Neural cell (in vitro differentiated cells): Measurements from ENCODE around the gene SLC6A11. TPM values are rescaled to one million over a fixed set of nuclear protein-coding genes. Genes with fewer than 3 reads are reported as not detected.

Experiments
- H2AFZ ChIP-seq: fragments of 200-600, 300-800 bp; sonication (generic), shearing (Covaris generic); 2 replicates; pipeline ENCODE4 v1.6.0; 2014; ENCODE audit warnings: low read depth, mild to moderate bottlenecking, antibody characterized with exemption, low read length, moderate library complexity
- H3F3A ChIP-seq: fragments of 200-600 bp; shearing (Covaris generic); 2 replicates; pipeline ENCODE4 v1.6.1; 2016; ENCODE audit warnings: mild to moderate bottlenecking, moderate library complexity, mixed read lengths, antibody characterized with exemption, low read length; ENCODE audit not compliant: insufficient read depth, poor library complexity, severe bottlenecking
- H3K27ac ChIP-seq: fragments of 200-600, 300-800 bp; sonication (generic), shearing (Covaris generic); 2 replicates; pipeline ENCODE4 v1.5.1; 2014; ENCODE audit warnings: mild to moderate bottlenecking, low read length, moderate library complexity
- H3K27me3 ChIP-seq: fragments of 300-800, 200-600 bp; sonication (generic), shearing (Covaris generic); 2 replicates; pipeline ENCODE4 v1.6.0; 2014; ENCODE audit warnings: mild to moderate bottlenecking, low read depth, low read length, moderate library complexity; ENCODE audit not compliant: insufficient read depth
- H3K36me3 ChIP-seq: fragments of 300-800, 200-600 bp; sonication (generic), shearing (Covaris generic); 2 replicates; pipeline ENCODE4 v1.5.1; 2014; ENCODE audit warnings: mild to moderate bottlenecking, antibody characterized with exemption, low read length, moderate library complexity; ENCODE audit not compliant: insufficient read depth
- H3K4me2 ChIP-seq: fragments of 300-800, 200-600 bp; sonication (generic), shearing (Covaris generic); 2 replicates; pipeline ENCODE4 v1.6.0; 2014; ENCODE audit warnings: mild to moderate bottlenecking, low read length
- H3K4me3 ChIP-seq: fragments of 300-800, 200-600 bp; sonication (generic), shearing (Covaris generic); 2 replicates; pipeline ENCODE4 v1.5.1; 2014; ENCODE audit warnings: mild to moderate bottlenecking, low read length, moderate library complexity
- H3K79me2 ChIP-seq: fragments of 200-600 bp; shearing (Covaris generic); replicated peaks from 2 replicates; pipeline ENCODE4 v1.6.0; 2014; ENCODE audit warnings: mild to moderate bottlenecking, low read length, moderate library complexity; ENCODE audit not compliant: insufficient read depth
- H3K9ac ChIP-seq: fragments of 300-800, 200-600 bp; sonication (generic), shearing (Covaris generic); 2 replicates; pipeline ENCODE4 v1.6.1; 2016; ENCODE audit warnings: mild to moderate bottlenecking, low read length, mixed read lengths
- H3K9me2 ChIP-seq: fragments of 200-600 bp; shearing (Covaris generic); 2 replicates; pipeline ENCODE4 v1.6.1; 2016; ENCODE audit warnings: mild to moderate bottlenecking, low read length, mixed read lengths; ENCODE audit not compliant: insufficient read depth
- H3K9me3 ChIP-seq: fragments of 200-600, 300-800 bp; sonication (generic), shearing (Covaris generic); 2 replicates; pipeline ENCODE4 v1.6.1; 2016; ENCODE audit warnings: mild to moderate bottlenecking, mixed run types, low read length, moderate library complexity, mixed read lengths
- H4K20me1 ChIP-seq: fragments of 200-600 bp; shearing (Covaris generic); 2 replicates; pipeline ENCODE4 v1.6.1; 2016; ENCODE audit warnings: mild to moderate bottlenecking, mixed run types; ENCODE audit not compliant: insufficient read depth
- EP300 ChIP-seq: fragments of 450-650 bp; conservative IDR thresholded peaks from 2 replicates; pipeline ENCODE4 v1.6.1; 2014; ENCODE audit warnings: antibody characterized with exemption, mild to moderate bottlenecking, moderate library complexity; ENCODE audit not compliant: poor library complexity, severe bottlenecking
- EZH2 ChIP-seq: fragments of 200-600, 300-800 bp; shearing (Covaris generic), sonication (generic); IDR thresholded peaks from 2 replicates; pipeline ENCODE4 v1.6.1; 2014; ENCODE audit warnings: antibody characterized with exemption, low read length, borderline replicate concordance, mild to moderate bottlenecking; ENCODE audit not compliant: insufficient read depth, poor library complexity, severe bottlenecking
- MXI1 ChIP-seq: fragments of 450-650 bp; conservative IDR thresholded peaks from 2 replicates; pipeline ENCODE4 v1.6.1; 2014; ENCODE audit warnings: antibody characterized with exemption, mild to moderate bottlenecking; ENCODE audit not compliant: poor library complexity, severe bottlenecking
- POLR2AphosphoS5 ChIP-seq: IDR thresholded peaks from 2 replicates; pipeline ENCODE4 v1.6.1; 2012
- RAD21 ChIP-seq: fragments of 450-650 bp; conservative IDR thresholded peaks from 2 replicates; pipeline ENCODE4 v1.6.1; 2014; ENCODE audit warnings: antibody characterized with exemption, mild to moderate bottlenecking, moderate library complexity
- REST ChIP-seq: IDR thresholded peaks from 2 replicates; pipeline ENCODE4 v1.6.1; 2012; ENCODE audit warnings: borderline replicate concordance
- SMC3 ChIP-seq: fragments of 450-650 bp; conservative IDR thresholded peaks from 2 replicates; pipeline ENCODE4 v1.6.1; 2014; ENCODE audit warnings: antibody characterized with exemption, mild to moderate bottlenecking, moderate library complexity; ENCODE audit not compliant: poor library complexity
- TAF1 ChIP-seq: IDR thresholded peaks from 2 replicates; pipeline ENCODE4 v1.6.1; 2012; ENCODE audit warnings: low read depth
- polyA plus RNA-seq: library from polyadenylated mRNA; depleted of rRNA; stranded (reverse); fragments of >200 nt; gene quantifications from 2 replicates; pipeline ENCODE4 v1.2.3, GENCODE V29; 2014
- TF ChIP-seq, protein P1 (sequence below): fragments of 450-650 bp; IDR thresholded peaks from 2 replicates; pipeline ENCODE4 v1.5.1; 2014; ENCODE audit warnings: antibody characterized with exemption, mild to moderate bottlenecking, moderate library complexity; ENCODE audit not compliant: poor library complexity, severe bottlenecking

SLC6A11 gene
- polyA plus RNA-seq, 1 donor from 2014 or later, result 4.2 TPM

DNA sequence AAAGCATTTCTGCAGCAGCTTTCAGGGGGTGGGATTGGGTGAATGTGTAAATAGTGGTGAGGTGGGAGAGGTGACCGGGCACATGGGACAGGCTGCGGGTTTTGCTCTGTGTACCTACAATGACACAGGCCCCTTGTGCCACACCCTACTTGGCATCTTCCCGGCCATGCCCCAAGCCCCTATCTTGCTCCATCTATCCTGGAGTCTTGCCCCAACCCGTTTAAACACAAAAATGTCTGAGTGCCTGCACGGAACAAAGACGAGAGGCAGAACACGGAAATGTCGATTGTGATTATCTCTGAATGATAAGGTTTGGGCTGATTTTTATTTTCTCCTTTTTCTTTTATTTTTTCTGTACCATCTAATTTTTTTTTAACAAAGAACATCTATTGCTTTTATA is 130.5 kb downstream of the SLC6A11 start:
- Histone ChIP-seq H3K27ac (no peak overlapping the region), H3K9me2 (no peaks in the 10 kb centered on the region), H2AFZ (no peak overlapping the region), H3K9ac (no peak overlapping the region), H3K36me3 (no peaks in the 10 kb centered on the region), H3K9me3 (no peaks in the 10 kb centered on the region), H4K20me1 (no peaks in the 10 kb centered on the region), H3K4me3 (no peak overlapping the region), H3K79me2 (no peaks in the 10 kb centered on the region), H3K27me3 (no peaks in the 10 kb centered on the region), H3F3A (no peaks in the 10 kb centered on the region), H3K4me2 (no peak overlapping the region)
- TF ChIP-seq REST, result no peak
- no peak for TF ChIP-seq RAD21
- no peak for TF ChIP-seq SMC3
- TF ChIP-seq POLR2AphosphoS5, result no peak
- TF ChIP-seq, protein P1, sequence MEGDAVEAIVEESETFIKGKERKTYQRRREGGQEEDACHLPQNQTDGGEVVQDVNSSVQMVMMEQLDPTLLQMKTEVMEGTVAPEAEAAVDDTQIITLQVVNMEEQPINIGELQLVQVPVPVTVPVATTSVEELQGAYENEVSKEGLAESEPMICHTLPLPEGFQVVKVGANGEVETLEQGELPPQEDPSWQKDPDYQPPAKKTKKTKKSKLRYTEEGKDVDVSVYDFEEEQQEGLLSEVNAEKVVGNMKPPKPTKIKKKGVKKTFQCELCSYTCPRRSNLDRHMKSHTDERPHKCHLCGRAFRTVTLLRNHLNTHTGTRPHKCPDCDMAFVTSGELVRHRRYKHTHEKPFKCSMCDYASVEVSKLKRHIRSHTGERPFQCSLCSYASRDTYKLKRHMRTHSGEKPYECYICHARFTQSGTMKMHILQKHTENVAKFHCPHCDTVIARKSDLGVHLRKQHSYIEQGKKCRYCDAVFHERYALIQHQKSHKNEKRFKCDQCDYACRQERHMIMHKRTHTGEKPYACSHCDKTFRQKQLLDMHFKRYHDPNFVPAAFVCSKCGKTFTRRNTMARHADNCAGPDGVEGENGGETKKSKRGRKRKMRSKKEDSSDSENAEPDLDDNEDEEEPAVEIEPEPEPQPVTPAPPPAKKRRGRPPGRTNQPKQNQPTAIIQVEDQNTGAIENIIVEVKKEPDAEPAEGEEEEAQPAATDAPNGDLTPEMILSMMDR, result no peak
- no peak for TF ChIP-seq MXI1
- no peak for TF ChIP-seq TAF1
- no peak for TF ChIP-seq EZH2
- TF ChIP-seq EP300, result no peak

DNA sequence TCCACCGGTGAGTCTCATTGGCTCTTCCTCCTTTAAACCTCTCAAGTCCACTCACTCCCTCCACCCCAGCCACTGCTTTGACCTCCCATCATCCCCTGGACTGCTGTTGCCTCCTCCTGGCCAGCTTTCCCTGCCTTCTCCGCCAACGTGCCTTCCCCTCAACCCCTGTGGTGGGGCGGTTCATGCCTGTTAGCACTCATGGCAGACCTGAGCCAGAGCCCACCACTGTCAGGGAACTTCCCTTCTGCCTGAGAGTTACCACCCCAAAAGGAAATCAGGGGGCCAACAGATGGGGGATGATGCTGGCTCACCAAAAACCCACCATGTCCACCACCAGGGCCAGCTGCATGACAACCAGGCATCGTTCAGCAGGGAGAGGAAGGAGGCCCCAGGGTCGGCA is 132.3 kb downstream of the SLC6A11 start:
- no peak overlapping the region for H3K4me2 ChIP-seq
- no peaks in the 10 kb centered on the region for H3F3A ChIP-seq
- no peaks in the 10 kb centered on the region for H3K9me2 ChIP-seq
- H3K9ac ChIP-seq, result no peak overlapping the region
- no peaks in the 10 kb centered on the region for H3K36me3 ChIP-seq
- no peak for TF ChIP-seq RAD21
- TF ChIP-seq REST, result no peak
- TF ChIP-seq TAF1, result no peak
- TF ChIP-seq EP300, result no peak
- TF ChIP-seq POLR2AphosphoS5, result no peak
- TF ChIP-seq MXI1, result no peak
- TF ChIP-seq, protein P1, result no peak
- no peaks in the 10 kb centered on the region for H3K79me2 ChIP-seq
- H2AFZ ChIP-seq, result no peak overlapping the region
- H3K27me3 ChIP-seq, result no peaks in the 10 kb centered on the region
- no peak overlapping the region for H3K27ac ChIP-seq
- no peak overlapping the region for H3K4me3 ChIP-seq
- H4K20me1 ChIP-seq, result no peaks in the 10 kb centered on the region
- H3K9me3 ChIP-seq, result no peaks in the 10 kb centered on the region
